NCI-H1436 treated with DMSO at 0.1 percent for 48 hours (cell line): ENCODE results near the gene ABCA7.
A peak's percentile ranks its signal among the peaks of the same experiment; 100 is the strongest.

Source experiments
- DNase-seq: peaks from one replicate; lab custom pipeline; 2025; lab: John Stamatoyannopoulos, UW

ABCA7 gene

GRCh38 chr19:1087813-1088415 lies 48.0 kb downstream of the ABCA7 start:
- no peak for DNase-seq

DNA sequence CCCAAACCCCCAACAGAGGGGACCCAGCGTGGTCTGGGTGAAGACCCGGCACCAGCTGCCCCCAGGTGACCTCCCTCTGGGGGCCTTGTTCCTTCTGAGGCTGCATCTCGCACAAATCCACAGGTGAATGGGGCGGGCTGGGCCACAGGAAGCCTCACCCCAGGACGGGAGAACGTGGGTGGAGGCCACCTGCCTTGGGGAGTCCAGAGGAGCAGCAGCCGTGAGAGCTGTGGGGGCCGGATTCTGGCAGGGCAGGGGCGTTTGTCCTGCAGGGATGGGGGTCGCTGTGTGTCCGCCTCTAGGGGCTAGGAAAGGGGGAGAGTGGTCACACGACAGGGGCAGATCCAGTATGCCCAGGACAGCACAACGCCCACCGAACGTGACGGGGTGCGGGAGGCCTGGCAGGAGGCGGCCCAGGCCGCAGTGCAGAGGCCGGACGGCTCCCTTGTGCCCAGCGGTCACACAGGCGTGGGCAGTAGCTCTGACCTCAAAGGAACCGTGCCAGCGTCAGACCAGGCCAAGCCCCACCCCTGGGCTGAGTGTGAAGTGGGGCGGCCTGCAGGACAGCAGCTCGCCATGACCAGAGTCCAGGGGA lies 48.6 kb downstream of the ABCA7 start:
- DNase-seq = no peak

GRCh38 chr19:1089126-1089771 lies 49.3 kb downstream of the ABCA7 start:
- DNase-seq = no peak

DNA sequence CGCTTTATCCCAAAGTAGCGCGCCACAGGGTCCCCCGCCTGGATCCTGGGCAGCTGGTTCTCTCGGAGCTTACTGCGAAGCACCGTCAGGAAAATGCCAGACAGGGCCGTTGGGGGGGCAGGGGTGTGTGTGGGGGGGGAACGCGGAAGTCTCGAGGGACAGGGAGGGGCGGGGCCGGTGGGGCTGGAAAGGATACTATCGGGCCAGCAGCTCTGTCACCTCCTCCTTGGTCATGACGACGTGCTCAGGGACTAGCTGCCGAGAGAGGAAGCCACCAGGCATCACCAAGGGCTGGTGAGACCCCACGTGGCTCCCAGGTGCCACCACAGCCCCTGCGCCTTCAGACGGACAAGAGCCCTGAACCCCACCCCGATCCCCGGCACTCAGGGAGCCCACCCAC lies 50.0 kb downstream of the ABCA7 start:
- DNase-seq = no peak

GRCh38 chr19:1090731-1091543 lies 51.0 kb downstream of the ABCA7 start:
- no peak for DNase-seq

- DNase-seq = no peak
Measured at GRCh38 chr19:1091544-1092175, 51.8 kb downstream of the ABCA7 start.

GRCh38 chr19:1093330-1093729 lies 53.4 kb downstream of the ABCA7 start:
- no peak for DNase-seq

GRCh38 chr19:1093811-1094553 lies 54.1 kb downstream of the ABCA7 start:
- no peak for DNase-seq

- DNase-seq = no peak
Measured at GRCh38 chr19:1094655-1094977, 54.7 kb downstream of the ABCA7 start.

DNA sequence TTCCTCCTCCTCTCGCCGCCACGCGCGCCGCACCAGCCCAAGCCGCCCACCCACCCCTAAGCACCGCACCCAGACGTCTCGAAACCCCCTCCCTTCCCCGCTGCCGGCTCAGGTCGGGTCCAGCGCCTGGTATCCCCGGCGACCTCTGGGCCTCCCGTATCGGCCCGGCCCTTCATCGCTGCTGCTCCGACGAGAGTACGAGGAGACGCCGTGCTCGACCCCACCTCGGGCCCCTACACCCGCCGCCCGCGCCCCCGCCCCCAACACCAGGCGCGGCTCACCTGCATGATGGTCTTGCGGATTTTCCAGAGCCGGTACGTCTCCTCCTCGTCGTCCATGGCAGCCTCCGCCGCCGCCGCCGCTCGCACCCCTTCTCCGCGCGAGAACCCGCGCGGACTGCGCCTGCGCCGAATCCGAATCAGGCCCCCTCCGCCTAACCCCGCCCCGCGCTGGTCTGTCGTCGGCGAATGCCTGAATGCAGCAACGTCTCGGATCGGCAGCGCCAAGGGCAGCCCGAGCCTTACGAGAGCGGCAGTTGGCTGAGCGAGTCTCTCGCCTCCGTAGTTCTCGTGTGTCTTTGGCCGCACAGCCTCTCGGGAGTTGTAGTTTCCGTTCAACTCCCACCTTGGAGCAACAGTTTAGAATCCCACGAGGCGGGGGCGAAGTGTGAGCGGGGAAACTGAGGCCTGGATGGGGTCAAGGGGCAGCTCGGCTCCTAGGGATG lies 55.2 kb downstream of the ABCA7 start, which contains the start of gene POLR2E:
TSS of gene POLR2E (minus strand) at position 398 of the 724 bp plus-strand sequence. CDS start at position 338, 60 bp downstream.
- DNase-seq = peak; percentile 92

- DNase-seq = no peak
Measured at GRCh38 chr19:1097810-1098176, 57.9 kb downstream of the ABCA7 start.

GRCh38 chr19:1098177-1099051 lies 58.5 kb downstream of the ABCA7 start:
- peak; percentile 22 for DNase-seq

GRCh38 chr19:1101337-1101698 lies 61.4 kb downstream of the ABCA7 start:
- DNase-seq = no peak

- DNase-seq = no peak
Measured at GRCh38 chr19:1102407-1103131, 62.7 kb downstream of the ABCA7 start.

DNA sequence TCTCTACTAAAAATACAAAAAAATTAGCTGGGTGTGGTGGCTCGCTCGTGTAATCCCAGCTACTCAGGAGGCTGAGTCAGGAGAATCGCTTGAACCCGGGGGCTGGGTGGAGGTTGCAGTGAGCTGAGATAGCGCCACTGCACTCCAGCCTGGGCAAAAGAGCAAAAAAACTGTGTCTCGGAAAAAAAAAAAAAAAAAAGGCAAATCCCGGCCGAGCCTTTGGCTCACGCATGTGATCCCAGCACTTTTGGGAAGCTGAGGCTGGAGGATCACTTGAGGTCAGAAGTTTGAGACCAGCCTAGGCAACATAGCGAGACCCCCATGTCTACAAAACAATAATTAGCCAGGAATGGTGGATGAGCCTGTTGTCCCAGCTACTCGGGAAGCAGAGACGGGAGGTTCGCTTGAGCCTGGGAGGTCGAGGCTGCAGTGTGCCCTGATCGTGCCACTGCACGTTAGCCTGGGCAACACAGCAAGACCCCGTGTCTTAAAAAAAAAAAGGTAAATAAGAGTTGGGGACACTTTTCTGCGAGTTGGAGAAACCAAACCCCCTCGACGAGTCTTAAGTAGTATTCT lies 63.3 kb downstream of the ABCA7 start:
- DNase-seq = no peak

- peak; percentile 91 for DNase-seq
Measured at GRCh38 chr19:1103708-1104310, 63.9 kb downstream of the ABCA7 start, which contains the start of gene GPX4. GPX4 (plus strand) TSS chr19:1103994; CDS start chr19:1104044, 50 bp downstream.

DNA sequence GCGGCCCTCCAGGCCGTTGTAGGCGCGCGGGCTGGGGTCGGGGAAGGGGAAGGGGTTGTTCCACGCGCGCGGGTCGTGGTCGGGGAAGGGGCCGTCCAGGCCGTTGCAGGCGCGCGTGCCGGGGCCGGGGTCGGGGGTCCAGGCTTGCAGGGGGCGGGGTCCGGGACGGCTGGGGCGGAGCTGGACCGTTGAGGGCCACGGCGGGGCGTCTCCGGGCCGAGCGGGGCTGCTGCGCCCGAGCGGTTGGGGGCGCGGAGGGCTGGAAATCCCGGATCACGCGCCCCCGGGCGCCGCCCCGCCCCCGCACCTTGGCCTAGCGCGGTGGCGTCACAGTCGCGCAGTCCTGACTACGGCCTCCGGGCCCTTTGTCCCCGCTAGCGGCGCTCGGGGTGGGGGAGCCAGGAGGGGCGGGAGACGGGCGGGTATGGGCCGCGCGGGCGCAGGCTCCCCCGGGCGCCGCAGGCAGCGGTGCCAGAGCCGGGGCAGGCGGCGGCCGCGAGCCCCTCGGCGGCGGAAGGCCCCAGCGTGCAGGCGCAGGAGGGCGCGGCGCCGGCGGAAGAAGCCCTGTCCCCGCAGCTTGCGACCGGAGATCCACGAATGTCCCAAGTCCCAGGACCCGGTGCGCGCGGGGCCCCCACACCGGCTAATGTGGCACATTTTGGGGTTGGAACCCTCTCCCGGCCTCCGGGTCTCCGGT lies 64.6 kb downstream of the ABCA7 start:
- no peak for DNase-seq
